DMS 273 treated with DMSO at 0.1 percent for 48 hours (cell line): ENCODE data around the gene ITGB4.
"Not testable (repeated sequence)": the region's sequence is repeated elsewhere in the genome, so short reads cannot be mapped to it uniquely, and the experiment has no call there.

ENCODE experiments used
- DNase-seq: peaks from one replicate; lab custom pipeline; 2025; lab: John Stamatoyannopoulos, UW

Gene ITGB4

GRCh38 chr17:75752802-75753513 lies 31.7 kb downstream of the ITGB4 start:
- DNase-seq = no peak

GRCh38 chr17:75753514-75754377 lies 32.5 kb downstream of the ITGB4 start:
- DNase-seq = no peak

- DNase-seq = no peak
These were observed 33.3 kb downstream of the ITGB4 start for GRCh38 chr17:75754378-75755204.

- peak; percentile 61 for DNase-seq
These were observed 34.1 kb downstream of the ITGB4 start for GRCh38 chr17:75755205-75755901.

GRCh38 chr17:75755990-75756389 lies 34.7 kb downstream of the ITGB4 start:
- no peak for DNase-seq

GRCh38 chr17:75756451-75757085 lies 35.3 kb downstream of the ITGB4 start:
- no peak for DNase-seq

- no peak for DNase-seq
These were observed 35.9 kb downstream of the ITGB4 start for GRCh38 chr17:75757086-75757681.

- no peak for DNase-seq
These were observed 37.1 kb downstream of the ITGB4 start for GRCh38 chr17:75758131-75758905.

- no peak for DNase-seq
These were observed 38.2 kb downstream of the ITGB4 start for GRCh38 chr17:75759457-75759856.

GRCh38 chr17:75759978-75760640 lies 38.9 kb downstream of the ITGB4 start:
- DNase-seq = not testable (repeated sequence)

- DNase-seq = no peak
These were observed 41.4 kb downstream of the ITGB4 start for GRCh38 chr17:75762513-75763268.

GRCh38 chr17:75763269-75763607 lies 42.0 kb downstream of the ITGB4 start:
- no peak for DNase-seq

GRCh38 chr17:75763613-75764416 lies 42.6 kb downstream of the ITGB4 start:
- no peak for DNase-seq

GRCh38 chr17:75764417-75764710 lies 43.1 kb downstream of the ITGB4 start:
- no peak for DNase-seq

GRCh38 chr17:75764711-75765421 lies 43.6 kb downstream of the ITGB4 start, which contains the start of gene GALK1:
Gene GALK1, minus strand, starts transcription at chr17:75765192. Its CDS starts 56 bp downstream, at chr17:75765136.
- no peak for DNase-seq

- DNase-seq = no peak
These were observed 44.7 kb downstream of the ITGB4 start for GRCh38 chr17:75765981-75766380.

GRCh38 chr17:75767881-75768280 lies 46.6 kb downstream of the ITGB4 start:
- DNase-seq = no peak
